ENCODE data around the gene IFT22.
"Not testable (repeated sequence)": the region's sequence is repeated elsewhere in the genome, so short reads cannot be mapped to it uniquely, and the experiment has no call there.

Gene IFT22

GRCh38 chr7:101308245-101309085, 13.1 kb downstream of the IFT22 start:
- DNase-seq: no peak

DNA sequence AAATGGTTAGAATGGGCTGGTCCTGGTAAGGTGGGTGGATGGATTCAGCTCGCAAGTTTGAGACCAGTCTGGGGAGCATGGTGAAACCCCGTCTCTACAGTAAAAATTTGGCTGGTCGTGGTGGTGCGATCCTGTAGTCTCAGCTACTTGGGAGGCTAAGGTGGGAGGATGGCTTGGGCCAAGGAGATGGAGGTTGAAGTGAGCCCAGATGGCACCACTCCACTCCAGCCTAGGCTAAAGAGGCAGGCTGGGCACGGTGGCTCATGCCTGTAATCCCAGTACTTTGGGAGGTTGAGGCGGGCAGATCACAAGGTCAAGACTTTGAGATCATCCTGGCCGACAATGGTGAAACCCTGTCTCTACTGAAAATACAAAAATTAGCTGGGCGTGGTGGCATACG, 15.3 kb downstream of the IFT22 start:
- no peak for DNase-seq

GRCh38 chr7:101303102-101303701, 18.4 kb downstream of the IFT22 start:
- DNase-seq: no peak

DNA sequence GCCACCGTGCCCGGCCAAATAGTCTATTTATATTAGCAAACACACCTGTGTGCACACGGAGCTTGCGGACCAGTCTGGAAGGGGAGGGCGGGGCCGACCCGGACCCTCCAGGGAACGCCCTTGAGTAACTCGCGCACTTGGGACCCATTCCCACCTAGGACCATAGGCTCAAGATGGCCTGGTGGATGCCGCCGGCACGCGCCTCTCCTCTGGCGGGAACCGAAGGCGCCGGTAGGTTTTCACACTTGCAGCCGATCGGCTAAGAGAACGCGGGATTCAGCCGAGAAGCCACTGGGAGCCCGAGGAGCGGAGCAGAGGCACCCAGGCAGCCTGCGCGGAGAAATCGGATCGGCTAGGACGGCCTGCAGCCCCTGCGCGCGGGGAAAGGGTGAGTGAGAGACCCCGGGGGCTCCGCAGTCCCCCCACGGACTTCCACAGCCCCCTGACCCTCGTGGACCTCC, 18.9 kb downstream of the IFT22 start:
- DNase-seq: no peak

- no peak for DNase-seq
Observed at GRCh38 chr7:101300465-101301376, 20.9 kb downstream of the IFT22 start.

- no peak for DNase-seq
Observed at GRCh38 chr7:101299511-101300464, 21.8 kb downstream of the IFT22 start.

DNA sequence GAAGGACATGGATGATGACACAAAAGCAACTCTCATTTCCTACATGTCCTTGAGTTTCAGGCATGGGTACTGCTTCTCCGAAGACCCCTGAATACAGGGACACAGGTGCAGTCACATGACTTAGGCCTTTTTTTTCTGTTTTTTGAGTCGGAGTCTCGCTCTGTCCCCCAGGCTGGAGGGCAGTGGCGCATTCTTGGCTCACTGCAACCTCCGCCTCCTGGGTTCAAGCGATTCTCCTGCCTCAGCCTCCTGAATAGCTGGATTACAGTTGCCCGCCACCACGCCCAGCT, 26.8 kb downstream of the IFT22 start:
- no peak for DNase-seq

DNA sequence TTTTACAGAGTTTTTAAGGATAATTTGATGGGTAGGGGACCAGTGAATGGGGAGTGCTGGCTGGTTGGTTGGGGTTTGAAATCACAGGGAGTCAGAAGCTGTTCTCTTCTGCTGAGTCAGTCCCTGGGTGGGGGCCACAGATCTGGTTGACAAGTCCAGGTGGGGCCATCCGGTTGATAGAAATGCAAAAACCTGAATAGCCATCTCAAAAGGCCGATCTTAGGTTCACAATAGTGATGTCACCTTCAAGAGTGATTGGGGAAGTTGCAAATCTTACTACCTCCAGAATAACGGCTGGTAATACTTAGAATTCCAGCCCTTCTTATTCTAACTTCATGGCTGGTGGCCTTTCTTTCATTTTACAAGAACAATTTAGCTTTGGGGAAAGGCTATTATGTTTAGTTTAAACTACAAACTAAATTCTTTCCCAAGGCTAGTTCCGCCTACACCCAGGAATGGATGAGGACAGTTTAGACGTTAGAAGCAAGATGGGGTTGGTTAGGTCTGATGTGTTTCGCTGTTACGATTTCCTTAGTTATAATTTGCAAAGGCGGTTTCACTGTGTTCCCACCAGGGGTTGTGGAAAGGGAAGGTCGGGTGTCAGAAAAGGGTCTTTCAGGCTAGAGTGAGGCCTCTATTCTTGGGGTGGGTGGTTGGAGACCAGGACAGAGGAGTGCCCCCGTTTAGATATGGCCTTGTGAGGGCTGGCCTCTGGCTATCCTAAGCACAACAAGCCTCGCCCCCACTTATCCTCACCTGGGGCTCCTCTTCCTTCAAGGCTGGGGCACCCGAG, 27.4 kb downstream of the IFT22 start:
- no peak for DNase-seq

- not testable (repeated sequence) for DNase-seq
Observed at GRCh38 chr7:101293069-101294021, 28.3 kb downstream of the IFT22 start.

GRCh38 chr7:101292566-101292965, 29.0 kb downstream of the IFT22 start:
- not testable (repeated sequence) for DNase-seq

DNA sequence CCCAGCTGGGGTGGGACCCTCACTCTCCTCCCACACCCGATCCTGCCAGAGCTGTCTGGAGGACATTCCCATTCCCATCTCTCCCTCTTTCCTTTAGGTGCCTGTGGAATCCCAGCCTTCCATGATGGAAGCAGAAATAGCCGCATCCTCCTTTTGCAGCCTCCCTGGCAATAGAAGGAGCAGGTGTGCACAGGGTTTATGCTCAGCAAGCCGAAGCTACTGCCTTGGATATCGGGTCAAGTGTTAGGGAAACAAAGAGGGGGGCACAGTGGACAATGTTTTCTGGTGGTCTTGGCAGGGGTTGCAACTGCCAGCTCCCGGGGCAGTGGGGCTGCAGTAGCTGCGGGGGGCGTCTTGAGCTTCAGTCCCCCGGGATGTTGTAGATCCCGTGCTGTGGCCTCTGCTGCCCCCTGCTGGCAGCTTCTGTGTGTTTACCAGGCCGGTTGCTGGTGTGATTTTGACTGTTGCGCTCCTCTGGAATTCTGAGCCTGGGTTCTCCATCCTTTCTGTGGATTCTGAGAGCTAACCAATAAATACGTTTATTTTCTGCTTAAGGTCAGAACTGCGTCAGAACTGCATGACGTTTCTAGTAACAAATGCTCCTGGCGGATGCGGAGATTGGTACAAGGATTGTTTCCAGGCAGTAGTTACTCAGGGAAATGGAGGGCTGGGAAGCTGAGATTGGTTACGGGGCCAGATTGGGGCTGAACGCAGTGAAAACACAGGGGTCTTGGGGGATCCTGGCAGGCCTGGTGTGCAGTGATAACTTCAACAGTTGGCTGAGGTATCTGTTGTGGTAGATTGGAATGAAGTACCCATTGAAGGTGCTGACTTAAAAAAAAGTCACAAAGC, 31.2 kb downstream of the IFT22 start:
- DNase-seq: not testable (repeated sequence)

- not testable (repeated sequence) for DNase-seq
Observed at GRCh38 chr7:101289687-101290086, 31.9 kb downstream of the IFT22 start.

DNA sequence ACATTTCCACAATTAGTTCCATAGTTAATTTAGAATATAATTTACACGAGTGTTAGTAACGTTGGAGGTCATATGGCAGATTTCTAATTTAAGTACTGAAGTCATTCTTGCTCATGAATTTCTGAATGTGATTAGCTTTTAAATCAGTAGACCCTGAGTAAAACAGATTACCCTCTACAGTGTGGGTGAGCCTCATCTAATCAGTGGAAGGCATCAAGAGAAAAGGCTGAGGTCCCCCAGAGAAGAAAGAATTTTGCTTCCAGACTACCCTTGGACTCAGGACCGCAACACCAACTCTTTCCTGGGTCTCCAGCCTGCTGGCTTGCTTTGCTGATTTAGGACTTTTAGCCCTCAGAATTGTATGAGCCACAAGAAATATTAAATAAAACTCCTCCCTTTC, 33.2 kb downstream of the IFT22 start:
- no peak for DNase-seq

DNA sequence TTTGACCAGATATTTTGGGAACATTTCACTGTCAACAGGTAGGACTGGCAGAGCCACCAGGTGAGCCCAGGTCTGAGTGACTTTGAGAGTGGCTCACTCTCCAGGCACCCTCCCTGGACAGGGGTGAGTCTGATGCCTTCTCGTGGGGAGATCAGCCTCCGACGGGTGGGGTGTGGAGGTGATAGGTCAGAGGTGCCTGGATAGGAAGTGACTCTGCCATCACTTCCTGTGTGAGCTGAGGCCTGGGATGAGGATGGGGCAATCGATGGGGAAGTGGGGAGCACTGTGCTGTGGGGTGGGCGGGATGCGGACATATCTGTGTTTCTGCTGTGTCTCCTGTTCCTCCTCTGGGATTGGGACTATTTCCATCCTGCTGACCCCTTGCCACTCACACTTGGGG, 34.6 kb downstream of the IFT22 start:
- DNase-seq: no peak

DNA sequence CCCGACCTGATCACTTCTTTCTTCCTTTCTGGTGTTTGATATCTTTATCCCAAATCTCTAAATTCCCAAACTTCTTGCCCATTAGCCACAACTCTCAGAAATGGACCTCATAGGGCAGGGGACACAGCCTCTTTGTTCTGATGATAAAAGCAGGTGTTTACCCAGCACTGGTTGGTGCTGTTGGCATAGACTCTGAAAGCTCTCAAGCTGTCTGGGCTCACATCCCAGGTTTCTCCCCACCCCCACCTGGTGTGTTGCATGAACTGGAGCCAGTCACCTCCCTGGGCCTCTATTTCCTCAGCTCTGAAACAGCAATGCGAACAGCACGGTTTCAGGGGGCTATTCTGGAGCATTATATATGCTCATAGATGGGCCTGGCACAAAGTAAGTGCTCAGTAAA, 35.7 kb downstream of the IFT22 start:
- DNase-seq: not testable (repeated sequence)

- DNase-seq: no peak
Observed at GRCh38 chr7:101285171-101285570, 36.4 kb downstream of the IFT22 start.

- DNase-seq: not testable (repeated sequence)
Observed at GRCh38 chr7:101280912-101281311, 40.7 kb downstream of the IFT22 start.

DNA sequence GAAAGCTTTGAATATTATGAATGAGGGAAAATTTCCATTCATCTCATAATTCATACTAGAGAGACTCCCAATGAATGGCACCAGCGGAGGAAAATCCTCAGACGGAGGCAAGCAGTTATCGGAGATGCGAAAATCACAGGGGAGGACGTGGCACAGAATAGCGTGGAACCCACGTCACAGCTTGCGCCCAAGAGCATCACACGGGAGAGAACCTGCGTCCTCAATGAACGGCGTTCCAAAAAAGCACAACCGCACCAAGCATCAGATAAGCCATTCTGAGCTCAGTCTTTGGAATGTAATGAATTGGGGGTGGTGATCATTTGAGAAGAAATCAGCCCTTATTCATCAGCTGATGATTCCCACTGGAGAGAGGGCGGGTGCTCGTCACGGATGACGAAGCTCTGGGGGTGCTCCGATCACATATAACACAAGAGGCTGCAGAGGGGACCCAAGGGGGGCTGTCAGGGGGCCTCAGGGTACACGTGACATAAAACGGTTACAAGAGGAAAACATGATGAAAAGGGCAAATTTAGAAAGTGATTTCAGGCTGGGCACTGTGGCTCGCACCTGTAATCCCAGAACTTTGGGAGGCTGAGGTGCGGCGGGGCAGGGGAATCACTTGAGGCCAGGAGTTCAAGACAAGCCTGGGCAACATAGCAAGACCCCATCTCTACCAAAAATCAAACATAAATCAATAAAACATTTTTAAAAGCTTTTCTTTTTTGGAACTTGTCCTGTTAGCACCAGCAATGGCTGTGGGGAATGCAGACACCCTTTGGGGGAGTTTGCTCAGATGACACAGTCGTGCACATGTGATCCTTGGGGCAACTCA, 42.9 kb downstream of the IFT22 start:
- no peak for DNase-seq
